Raji (cell line): ENCODE data around the gene POLR3GL.
A peak's percentile ranks its signal among the peaks of the same experiment; 100 is the strongest.

ENCODE experiments used
- POLR2A ChIP-seq: IDR thresholded peaks from 2 replicates; pipeline ENCODE4 v1.6.1; 2011; ENCODE audit warnings: low read depth, low read length, control low read depth; ENCODE audit not compliant: insufficient read depth

POLR3GL gene

GRCh38 chr1:145964328-145965118, at the start of gene POLR3GL, which contains the start of gene ANKRD34A:
POLR3GL (plus strand) TSS chr1:145964690; CDS start chr1:145974866, 10,176 bp downstream.
ANKRD34A (minus strand) TSS chr1:145964575; CDS start chr1:145961759, 2,816 bp downstream.
- peak; percentile 94 for TF ChIP-seq POLR2A

GRCh38 chr1:145916745-145917144, 47.7 kb upstream of the POLR3GL start:
- no peak for TF ChIP-seq POLR2A

- no peak for TF ChIP-seq POLR2A
Observed at GRCh38 chr1:145917595-145917994, 46.9 kb upstream of the POLR3GL start.

- peak; percentile 64 for TF ChIP-seq POLR2A
Observed at GRCh38 chr1:145918144-145918991, 46.1 kb upstream of the POLR3GL start, which contains the start of gene PEX11B. PEX11B (minus strand) TSS chr1:145918717; CDS start chr1:145918688, 29 bp downstream.

GRCh38 chr1:145918992-145919939, 45.2 kb upstream of the POLR3GL start:
- TF ChIP-seq POLR2A: peak; percentile 71

GRCh38 chr1:145922266-145922665, 42.2 kb upstream of the POLR3GL start:
- no peak for TF ChIP-seq POLR2A

- no peak for TF ChIP-seq POLR2A
Observed at GRCh38 chr1:145926686-145927062, 37.8 kb upstream of the POLR3GL start.

GRCh38 chr1:145927063-145927886, 37.2 kb upstream of the POLR3GL start, which contains the start of gene RBM8A:
RBM8A (minus strand) TSS chr1:145927484; CDS start chr1:145927426, 58 bp downstream.
- TF ChIP-seq POLR2A: peak; percentile 96

- peak; percentile 24 for TF ChIP-seq POLR2A
Observed at GRCh38 chr1:145927916-145928643, 36.4 kb upstream of the POLR3GL start.

- no peak for TF ChIP-seq POLR2A
Observed at GRCh38 chr1:145935708-145936107, 28.8 kb upstream of the POLR3GL start.

GRCh38 chr1:145936247-145936646, 28.2 kb upstream of the POLR3GL start:
- TF ChIP-seq POLR2A: no peak

GRCh38 chr1:145937436-145937835, 27.1 kb upstream of the POLR3GL start:
- TF ChIP-seq POLR2A: no peak

- no peak for TF ChIP-seq POLR2A
Observed at GRCh38 chr1:145942405-145942804, 22.1 kb upstream of the POLR3GL start.
